Gastrocnemius medialis (tissue), 4 donors: Measurements from ENCODE around the gene TMX1. TPM values are rescaled to one million over a fixed set of nuclear protein-coding genes. Genes with fewer than 3 reads are reported as not detected.
A peak's percentile ranks its signal among the peaks of the same experiment; 100 is the strongest.

ENCODE experiments used
- ATAC-seq, 2 donors: fragments of 150-250 bp; one replicate each; pipeline ENCODE4 v1.9.1; 2016
- DNase-seq, 2 donors: peaks; one replicate each; pipeline ENCODE4 v3.0.0-alpha.2; 2019
- H3K27ac ChIP-seq, 4 donors: fragments of 200-600 bp; sonication (generic); 1 replicate in 1 of 4; 2 replicates in 3 of 4; pipeline ENCODE4 v1.5.1; 2016 to 2018; ENCODE audit warnings: mild to moderate bottlenecking in 2 of 4, moderate library complexity in 1 of 4
- H3K27me3 ChIP-seq, 3 donors: fragments of 200-600 bp; sonication (generic) in 2 of 3; 1 replicate in 1 of 3; 2 replicates in 2 of 3; pipeline versions ENCODE4 v1.5.1 to v1.6.0; 2016 to 2019; ENCODE audit warnings: mild to moderate bottlenecking in 1 of 3, moderate library complexity in 1 of 3
- H3K36me3 ChIP-seq, 2 donors: fragments of 200-600 bp; sonication (generic) in 1 of 2; one replicate each; pipeline ENCODE4 v1.5.1; 2017 to 2018
- H3K4me1 ChIP-seq, 2 donors: fragments of 200-600 bp; sonication (generic) in 1 of 2; one replicate each; pipeline ENCODE4 v1.5.1; 2016 to 2017; ENCODE audit warnings: mild to moderate bottlenecking in 2 of 2
- H3K4me3 ChIP-seq, 4 donors: fragments of 200-600 bp; sonication (generic) in 3 of 4; 1 replicate in 1 of 4; 2 replicates in 3 of 4; pipeline ENCODE4 v1.5.1; 2016 to 2019; ENCODE audit warnings: mild to moderate bottlenecking in 2 of 4
- H3K9me3 ChIP-seq, 3 donors: fragments of 200-600 bp; sonication (generic) in 2 of 3; 1 replicate in 1 of 3; 2 replicates in 2 of 3; pipeline ENCODE4 v1.5.1; 2016 to 2019
- CTCF ChIP-seq, 5 experiments: fragments of 450-650 bp in 3 of 5; fragments of 200-600 bp in 2 of 5; sonication (generic) in 2 of 5; IDR thresholded peaks in 4 of 5; conservative IDR thresholded peaks in 1 of 5; 1 replicate in 4 of 5; 2 replicates in 1 of 5; pipeline ENCODE4 v1.5.1; 2016 to 2019; ENCODE audit warnings: antibody characterized with exemption in 5 of 5, mild to moderate bottlenecking in 3 of 5, moderate library complexity in 3 of 5
- POLR2A ChIP-seq, 2 donors: fragments of 450-650 bp; IDR thresholded peaks; one replicate each; pipeline ENCODE4 v1.6.1; 2017; ENCODE audit warnings: antibody characterized with exemption in 2 of 2, mild to moderate bottlenecking in 2 of 2, moderate library complexity in 2 of 2
- in situ Hi-C, 4 donors: fragments of 200-750 bp; cut with MboI; loops; one replicate each; pipeline versions ENCODE4 v1.15.0 to v1.8.0; 2017; ENCODE audit warnings: low sequenced_read_pairs in 4 of 4
- intact Hi-C: fragments of 100-400 bp; cut with DNase I; formaldehyde crosslinking; loops from one replicate; pipeline ENCODE4 v1.15.1; 2023; ENCODE audit warnings: low total_unique reads
- total RNA-seq, 4 donors: library from RNA; depleted of rRNA; stranded (reverse); fragments of >200 nt; gene quantifications; one replicate each; pipeline versions ENCODE4 v1.1.0 to v1.2.3, GENCODE V29; 2016

TMX1 gene
- total RNA-seq, 4 donors from 2014 or later = 13.5 to 17.3 (median 15.7) TPM

DNA sequence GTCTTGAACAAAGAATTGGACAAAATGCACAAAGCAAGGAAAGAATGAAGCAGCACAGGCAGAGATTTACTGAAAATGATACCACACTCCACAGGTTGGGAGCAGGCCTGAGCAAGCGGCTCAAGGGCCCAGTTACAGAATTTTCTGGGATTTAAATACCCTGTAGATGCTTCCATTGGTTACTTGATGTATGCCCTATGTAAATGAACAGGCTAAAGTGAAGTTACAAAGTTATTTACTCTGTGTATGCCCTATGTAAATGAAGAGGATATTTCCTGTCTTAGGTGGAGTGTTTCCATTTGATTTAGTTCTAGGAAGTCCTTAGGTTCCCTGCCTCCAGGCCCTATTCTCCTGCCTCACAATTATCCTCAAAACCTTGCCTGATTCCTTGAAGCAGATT is 36.6 kb downstream of the TMX1 start:
- in situ Hi-C loops (loop anchor here in 3 of 4 donors (25.0 kb wide), 1 partner anchor 711 kb away; the partner anchor contains the start of gene RTRAF (in 3 of the 3)), intact Hi-C loops (no loop called here)
- TF ChIP-seq POLR2A (IDR thresholded peaks at IDR 0.05) (no peak), CTCF (IDR thresholded peaks at IDR 0.05 in 4 of 5, conservative IDR thresholded peaks at IDR 0.05 in 1 of 5) (no peak)
- DNase-seq = no peak
- Histone ChIP-seq H3K4me3 (no peak overlapping the region), H3K4me1 (no peaks in the 10 kb centered on the region), H3K36me3 (no peaks in the 10 kb centered on the region), H3K9me3 (no peaks in the 10 kb centered on the region), H3K27me3 (no peaks in the 10 kb centered on the region), H3K27ac (no peak overlapping the region)
- no peak for ATAC-seq

DNA sequence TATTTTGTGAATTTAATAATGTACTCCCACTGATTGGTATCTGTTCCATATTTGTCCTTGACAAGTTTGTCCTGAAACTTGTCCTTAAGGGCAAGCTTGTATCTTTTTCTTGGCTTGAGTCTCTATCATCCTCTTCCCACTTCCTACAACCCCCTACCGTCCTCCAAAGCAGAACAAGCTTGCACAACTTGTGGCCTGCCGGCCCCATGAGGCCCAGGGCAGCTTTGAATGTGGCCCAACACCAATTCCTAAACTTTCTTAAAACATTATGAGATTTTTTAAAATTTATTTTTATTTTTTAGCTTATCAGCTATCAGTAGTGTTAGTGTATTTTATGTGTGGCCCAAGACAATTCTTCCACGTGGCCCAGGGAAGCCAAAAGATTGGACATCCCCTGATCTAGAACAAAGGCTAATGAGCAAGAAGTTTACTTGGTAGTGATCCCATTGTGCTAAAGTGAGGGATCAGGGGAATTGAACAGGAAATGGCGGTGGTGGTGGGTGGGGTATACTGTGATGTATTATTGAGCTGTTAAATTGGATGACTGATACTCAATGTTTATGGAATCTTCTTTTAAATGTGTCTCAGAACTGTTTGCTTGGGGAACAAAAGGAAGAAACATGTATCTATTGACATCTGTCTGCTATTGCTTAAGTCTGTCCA is 37.8 kb downstream of the TMX1 start:
- in situ Hi-C loops (loop anchor here in 3 of 4 donors (25.0 kb wide), 1 partner anchor 709 kb away; the partner anchor contains the start of gene RTRAF (in 3 of the 3)), intact Hi-C loops (no loop called here)
- no peaks in the 10 kb centered on the region for H3K36me3 ChIP-seq
- H3K4me1 ChIP-seq = no peaks in the 10 kb centered on the region
- DNase-seq (no peak), ATAC-seq (no peak)
- H3K27me3 ChIP-seq = no peaks in the 10 kb centered on the region
- H3K9me3 ChIP-seq = no peaks in the 10 kb centered on the region
- no peak for TF ChIP-seq POLR2A (IDR thresholded peaks at IDR 0.05)
- no peak overlapping the region for H3K27ac ChIP-seq
- no peak overlapping the region for H3K4me3 ChIP-seq

DNA sequence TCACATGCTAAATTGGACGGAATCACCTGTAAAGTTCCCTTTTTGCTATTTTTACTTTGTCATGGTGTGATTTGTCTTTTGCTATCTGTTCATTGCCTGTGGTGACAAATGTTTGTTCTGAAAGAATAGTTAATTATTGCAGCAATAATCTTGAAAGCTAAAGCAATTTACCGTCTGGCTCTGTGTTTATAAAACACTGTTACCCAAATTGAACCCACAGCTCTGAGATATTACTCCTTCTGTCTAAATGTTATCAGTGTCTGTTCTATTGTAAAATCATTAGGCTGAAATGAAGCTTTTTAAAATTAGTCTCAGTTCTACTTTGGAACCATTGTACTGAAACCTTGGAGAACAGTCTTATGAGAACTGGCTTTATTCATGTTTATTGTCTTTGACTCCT is 42.5 kb downstream of the TMX1 start:
- ATAC-seq (no peak), DNase-seq (no peak)
- no peaks in the 10 kb centered on the region for H3K9me3 ChIP-seq
- H3K4me3 ChIP-seq = no peak overlapping the region
- intact Hi-C loops = loop anchor here (5.0 kb wide), 2 partner anchors 435 to 705 kb away; partner anchors contain the start of gene RTRAF
- in situ Hi-C loops = loop anchor here (10.0 to 25.0 kb wide), 4 partner anchors 372 to 705 kb away; partner anchors contain the start of genes RTRAF (in 3 of the 4) and FRMD6 (in 1 of the 4)
- H3K27ac ChIP-seq = no peak overlapping the region
- H3K36me3 ChIP-seq = no peaks in the 10 kb centered on the region
- H3K4me1 ChIP-seq = no peaks in the 10 kb centered on the region
- TF ChIP-seq POLR2A (IDR thresholded peaks at IDR 0.05) (no peak), CTCF (IDR thresholded peaks at IDR 0.05 in 4 of 5, conservative IDR thresholded peaks at IDR 0.05 in 1 of 5) (no peak)
- H3K27me3 ChIP-seq = no peaks in the 10 kb centered on the region

DNA sequence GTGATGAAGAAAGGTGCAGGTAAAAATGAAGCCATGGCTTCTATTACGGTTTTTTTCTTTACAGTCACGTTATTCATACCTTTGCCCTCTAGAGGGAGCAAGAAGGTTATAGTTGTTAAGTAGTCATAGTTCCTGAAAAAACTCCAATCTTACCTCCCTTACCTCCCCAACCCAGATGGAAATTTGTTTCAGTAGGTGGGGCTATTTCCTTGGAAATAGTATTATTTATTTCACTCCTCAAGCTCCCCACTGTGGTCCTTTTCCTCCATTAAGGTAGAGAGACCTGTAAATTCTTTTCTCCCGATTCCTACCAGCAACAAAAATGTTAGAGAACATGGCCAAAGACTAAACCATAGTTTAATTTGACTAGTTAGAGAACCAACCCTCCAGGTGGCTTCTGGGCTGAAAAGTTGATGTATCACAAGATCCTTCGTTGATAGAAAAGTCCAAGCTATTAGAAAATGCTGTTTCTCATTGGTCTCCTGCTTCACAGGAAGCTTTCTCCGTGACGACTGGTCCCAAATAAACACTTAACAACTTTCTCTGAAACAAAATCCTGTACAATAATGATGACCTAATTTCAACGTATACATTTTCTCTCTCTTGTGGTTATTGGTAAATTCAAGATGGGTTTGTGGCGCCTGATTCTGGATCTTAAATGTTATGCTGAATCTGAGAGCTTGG is 43.5 kb downstream of the TMX1 start:
- no peak for DNase-seq
- Histone ChIP-seq H3K27me3 (no peaks in the 10 kb centered on the region), H3K4me1 (no peaks in the 10 kb centered on the region), H3K36me3 (no peaks in the 10 kb centered on the region), H3K27ac (no peak overlapping the region), H3K4me3 (no peak overlapping the region), H3K9me3 (no peaks in the 10 kb centered on the region)
- peak; percentile 53 to 81 (median 68) for TF ChIP-seq CTCF (IDR thresholded peaks at IDR 0.05 in 4 of 5, conservative IDR thresholded peaks at IDR 0.05 in 1 of 5)
- TF ChIP-seq POLR2A (IDR thresholded peaks at IDR 0.05) = no peak
- intact Hi-C loops (loop anchor here (1.0 to 5.0 kb wide), 4 partner anchors 369 to 704 kb away; partner anchors contain the start of gene RTRAF), in situ Hi-C loops (loop anchor here (10.0 to 25.0 kb wide), 4 partner anchors 371 to 704 kb away; partner anchors contain the start of genes RTRAF (in 3 of the 4) and FRMD6 (in 1 of the 4))
- peak; percentile 84 to 93 for ATAC-seq

GRCh38 chr14:51284241-51284640 is 44.2 kb downstream of the TMX1 start:
- Histone ChIP-seq H3K4me3 (no peak overlapping the region), H3K36me3 (no peaks in the 10 kb centered on the region), H3K4me1 (no peaks in the 10 kb centered on the region), H3K9me3 (no peaks in the 10 kb centered on the region), H3K27me3 (no peaks in the 10 kb centered on the region), H3K27ac (no peak overlapping the region)
- no peak for TF ChIP-seq POLR2A (IDR thresholded peaks at IDR 0.05)
- no peak for TF ChIP-seq CTCF (IDR thresholded peaks at IDR 0.05 in 4 of 5, conservative IDR thresholded peaks at IDR 0.05 in 1 of 5)
- ATAC-seq = no peak
- intact Hi-C loops = loop anchor here (5.0 kb wide), 2 partner anchors 433 to 703 kb away; partner anchors contain the start of gene RTRAF
- in situ Hi-C loops = loop anchor here (10.0 to 25.0 kb wide), 4 partner anchors 371 to 703 kb away; partner anchors contain the start of genes RTRAF (in 3 of the 4) and FRMD6 (in 1 of the 4)
- DNase-seq = no peak
